Mesendoderm (in vitro differentiated cells): Measurements from ENCODE around the gene FBXO9.

Experiments
- DNase-seq: peaks from one replicate; pipeline ENCODE4 v3.0.0; 2013
- H2AK5ac ChIP-seq: 2 replicates; pipeline ENCODE4 v1.6.1; 2013; ENCODE audit warnings: low read length, inconsistent platforms
- H2BK120ac ChIP-seq: 2 replicates; pipeline ENCODE4 v1.6.1; 2013; ENCODE audit warnings: low read depth, mild to moderate bottlenecking, low read length, moderate library complexity, mixed read lengths
- H2BK15ac ChIP-seq: replicated peaks from 2 replicates; pipeline ENCODE4 v1.6.1; 2013; ENCODE audit warnings: low read depth, mild to moderate bottlenecking, moderate library complexity
- H2BK5ac ChIP-seq: 2 replicates; pipeline ENCODE4 v1.6.1; 2013; ENCODE audit warnings: low read length, inconsistent platforms
- H3K18ac ChIP-seq: 2 replicates; pipeline ENCODE4 v1.6.1; 2013; ENCODE audit warnings: mild to moderate bottlenecking, low read length, mixed read lengths
- H3K23ac ChIP-seq: one replicate; pipeline ENCODE4 v1.6.1; 2013; ENCODE audit warnings: low read length
- H3K27ac ChIP-seq: 2 replicates; pipeline ENCODE4 v1.5.1; 2013; ENCODE audit warnings: low read depth, mild to moderate bottlenecking, inconsistent platforms, low read length, moderate library complexity
- H3K27me3 ChIP-seq: 2 replicates; pipeline ENCODE4 v1.6.1; 2013; ENCODE audit warnings: low read length, control low read depth, mild to moderate bottlenecking, inconsistent platforms; ENCODE audit not compliant: insufficient read depth, poor library complexity
- H3K36me3 ChIP-seq: 2 replicates; pipeline ENCODE4 v1.6.1; 2013; ENCODE audit warnings: low read length, inconsistent platforms; ENCODE audit not compliant: control insufficient read depth, insufficient read depth
- H3K4ac ChIP-seq: one replicate; pipeline ENCODE4 v1.6.1; 2013; ENCODE audit warnings: low read depth, mild to moderate bottlenecking, low read length, moderate library complexity
- H3K4me1 ChIP-seq: 2 replicates; pipeline ENCODE4 v1.6.1; 2013; ENCODE audit warnings: low read depth, low read length, inconsistent platforms; ENCODE audit not compliant: control insufficient read depth
- H3K4me2 ChIP-seq: 2 replicates; pipeline ENCODE4 v1.6.1; 2013; ENCODE audit warnings: low read length
- H3K4me3 ChIP-seq: 2 replicates; pipeline ENCODE4 v1.5.1; 2013; ENCODE audit warnings: mild to moderate bottlenecking, low read length
- H3K56ac ChIP-seq: one replicate; pipeline ENCODE4 v1.6.1; 2013; ENCODE audit warnings: low read length
- H3K79me1 ChIP-seq: 2 replicates; pipeline ENCODE4 v1.6.1; 2013; ENCODE audit warnings: low read length, inconsistent platforms
- H3K79me2 ChIP-seq: 2 replicates; pipeline ENCODE4 v1.6.1; 2013; ENCODE audit warnings: mild to moderate bottlenecking, low read length; ENCODE audit not compliant: control insufficient read depth, insufficient read depth
- H3K9ac ChIP-seq: 2 replicates; pipeline ENCODE4 v1.6.1; 2013; ENCODE audit warnings: low read length, inconsistent platforms
- H4K5ac ChIP-seq: one replicate; pipeline ENCODE4 v1.6.1; 2013; ENCODE audit warnings: low read length
- H4K8ac ChIP-seq: one replicate; pipeline ENCODE4 v1.6.1; 2013; ENCODE audit warnings: low read depth, mild to moderate bottlenecking, control low read depth, low read length, moderate library complexity
- WGBS: extraction: QIAGEN DNeasy Blood & Tissue Kit; methylation state at CpG from one replicate; pipeline ENCODE4 v1.1.7; 2013; ENCODE audit warnings: low lambda C conversion rate, missing lambda C conversion rate; ENCODE audit not compliant: insufficient coverage; ENCODE audit errors: extremely low coverage; 5-methylcytosine and 5-hydroxymethylcytosine counted together

Gene FBXO9

DNA sequence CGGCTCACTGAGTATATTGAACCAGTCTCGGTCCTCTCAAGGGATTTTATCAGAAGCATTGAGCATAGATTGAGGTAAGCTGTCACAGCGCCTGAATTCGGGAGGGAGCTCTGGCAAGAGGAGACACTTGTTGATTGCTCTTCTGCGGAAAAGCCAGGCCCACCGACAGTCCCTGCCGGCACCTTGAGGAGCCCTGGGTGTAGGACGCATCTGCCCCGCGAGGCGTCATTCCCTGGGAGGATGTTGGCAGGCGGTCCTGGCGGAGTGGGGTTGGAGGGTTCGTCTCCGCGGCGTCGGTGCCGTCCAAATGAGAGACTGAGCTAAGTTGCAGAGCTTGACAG is 843 bp downstream of the FBXO9 start:
- H3K4me3 ChIP-seq: peak overlapping the region; percentile 91
- peak; percentile 47 for DNase-seq
- H3K27ac ChIP-seq: no peak overlapping the region

DNA sequence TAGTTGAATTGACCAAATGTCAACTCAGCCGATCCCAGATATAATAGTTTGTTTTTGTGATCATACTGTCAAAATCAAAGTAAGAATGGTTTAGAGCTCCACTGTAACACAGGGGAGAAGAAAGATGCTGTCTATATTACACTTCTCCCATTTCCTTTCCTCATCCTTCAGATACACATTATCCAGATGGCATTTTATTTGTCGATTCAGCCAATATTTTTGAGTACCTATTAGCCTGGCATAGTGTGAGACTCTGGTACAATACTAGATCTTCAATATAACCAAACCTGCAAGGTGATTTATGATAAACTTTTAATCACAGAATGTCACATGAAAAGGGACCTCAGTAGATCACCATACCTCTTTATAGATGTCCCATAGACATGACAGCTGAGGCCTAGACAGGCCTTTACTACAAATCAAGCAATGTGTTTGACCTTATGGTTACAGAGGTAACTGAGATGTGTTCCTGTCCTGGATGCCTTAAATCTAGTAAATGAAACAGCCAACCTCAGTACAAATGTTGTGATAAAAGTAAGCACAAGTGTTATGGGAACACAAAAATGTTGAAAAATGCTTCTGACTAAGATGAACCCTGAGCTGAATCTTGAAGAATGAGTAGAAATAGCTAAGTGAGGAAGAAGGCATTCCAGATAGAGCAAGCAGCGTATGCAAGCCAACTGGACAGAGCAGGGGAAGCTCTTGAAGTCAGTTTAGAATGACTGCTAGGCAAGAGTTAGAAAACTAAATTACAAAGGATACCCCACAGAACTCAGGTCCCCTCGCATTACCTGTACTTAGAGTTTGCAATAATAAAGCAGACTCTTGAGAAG is 1.9 kb downstream of the FBXO9 start:
- no peak overlapping the region for H3K56ac ChIP-seq
- H3K27ac ChIP-seq: no peak overlapping the region
- no peaks in the 10 kb centered on the region for H3K79me2 ChIP-seq
- H2AK5ac ChIP-seq: no peak overlapping the region
- no peak overlapping the region for H3K4me2 ChIP-seq
- H4K8ac ChIP-seq: no peak overlapping the region
- H3K4me1 ChIP-seq: no peaks in the 10 kb centered on the region
- H3K4ac ChIP-seq: no peak overlapping the region
- no peak overlapping the region for H4K5ac ChIP-seq
- no peak overlapping the region for H2BK15ac ChIP-seq
- no peak overlapping the region for H3K18ac ChIP-seq
- H3K27me3 ChIP-seq: no peaks in the 10 kb centered on the region
- H3K4me3 ChIP-seq: no peak overlapping the region
- WGBS: no CpG with 5 or more reads among the region's 4 CpGs
- H2BK5ac ChIP-seq: no peak overlapping the region
- no peak overlapping the region for H2BK120ac ChIP-seq
- no peak for DNase-seq
- H3K36me3 ChIP-seq: no peaks in the 10 kb centered on the region
- peaks cover 5% of the 10 kb centered on the region for H3K79me1 ChIP-seq
- no peak overlapping the region for H3K9ac ChIP-seq
- no peak overlapping the region for H3K23ac ChIP-seq

More for the DNA sequence above, 843 bp downstream of the FBXO9 start:
- H3K9ac ChIP-seq: peak overlapping the region; percentile 84
- H3K18ac ChIP-seq: no peak overlapping the region
- H4K5ac ChIP-seq: no peak overlapping the region
- WGBS: no CpG with 5 or more reads among the region's 19 CpGs
- no peaks in the 10 kb centered on the region for H3K36me3 ChIP-seq
- peak overlapping the region; percentile 49 for H3K4me2 ChIP-seq
- no peak overlapping the region for H2BK5ac ChIP-seq
- no peak overlapping the region for H2BK15ac ChIP-seq
- H3K56ac ChIP-seq: peak overlapping the region; percentile 88
- H3K4ac ChIP-seq: no peak overlapping the region
- no peak overlapping the region for H2BK120ac ChIP-seq
- H2AK5ac ChIP-seq: no peak overlapping the region
- no peaks in the 10 kb centered on the region for H3K27me3 ChIP-seq
- H3K79me1 ChIP-seq: peaks cover 5% of the 10 kb centered on the region
- H3K4me1 ChIP-seq: no peaks in the 10 kb centered on the region
- H3K79me2 ChIP-seq: no peaks in the 10 kb centered on the region
- H4K8ac ChIP-seq: no peak overlapping the region
- peak overlapping the region; percentile 68 for H3K23ac ChIP-seq

DNA sequence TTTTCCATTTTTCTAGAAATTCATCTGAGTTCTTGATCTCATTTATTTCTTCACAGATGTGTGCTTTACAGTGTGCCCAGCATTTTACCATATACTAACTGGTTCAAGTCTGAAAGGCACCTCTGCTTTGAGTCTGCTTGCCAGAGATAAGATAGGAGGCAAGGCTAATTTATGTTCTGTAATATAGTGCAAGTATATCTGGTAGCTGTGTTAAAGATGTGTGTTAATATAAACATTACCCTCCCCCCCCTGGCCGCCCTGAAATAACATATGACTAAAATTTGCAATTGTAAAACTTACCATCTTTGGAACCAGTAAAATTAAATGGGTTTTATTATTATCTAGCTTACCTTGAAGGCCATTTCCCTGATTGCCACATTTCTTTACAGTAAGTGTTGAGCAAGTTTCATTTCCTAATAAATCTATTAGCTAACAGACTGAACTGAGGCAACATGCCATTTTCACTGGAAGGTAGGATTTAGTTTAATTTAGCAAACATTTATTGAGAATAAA is 2.7 kb downstream of the FBXO9 start:
- Histone ChIP-seq H3K36me3 (no peaks in the 10 kb centered on the region), H3K79me1 (peaks cover 5% of the 10 kb centered on the region), H4K8ac (no peak overlapping the region), H3K79me2 (no peaks in the 10 kb centered on the region), H3K4me2 (no peak overlapping the region), H3K4me1 (no peaks in the 10 kb centered on the region), H3K4ac (no peak overlapping the region), H3K27me3 (no peaks in the 10 kb centered on the region), H4K5ac (no peak overlapping the region), H3K18ac (no peak overlapping the region), H3K23ac (no peak overlapping the region), H3K9ac (no peak overlapping the region), H2AK5ac (no peak overlapping the region), H2BK15ac (no peak overlapping the region), H2BK5ac (no peak overlapping the region), H3K56ac (no peak overlapping the region), H2BK120ac (no peak overlapping the region), H3K27ac (no peak overlapping the region), H3K4me3 (no peak overlapping the region)
- no peak for DNase-seq
- WGBS: no CpG with 5 or more reads among the region's 1 CpG

DNA sequence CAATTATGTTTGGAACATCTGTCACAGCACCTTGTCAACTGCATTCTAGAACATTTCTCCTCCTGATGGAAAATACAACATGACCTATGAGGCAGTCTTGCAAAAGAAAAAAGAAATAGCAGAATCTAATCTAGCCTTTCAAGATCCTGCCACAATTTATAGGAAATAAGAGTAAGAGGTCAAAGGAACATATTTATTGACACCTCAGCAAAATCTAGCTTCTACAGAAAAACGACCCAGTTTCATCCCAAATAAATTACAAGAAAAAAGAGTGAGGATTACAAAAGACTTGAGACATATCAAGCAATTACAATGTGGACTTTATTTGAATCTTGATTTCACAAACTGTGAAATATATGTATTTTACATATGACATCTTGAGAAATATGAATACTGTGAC is 4.2 kb downstream of the FBXO9 start:
- H3K4me2 ChIP-seq: no peak overlapping the region

DNA sequence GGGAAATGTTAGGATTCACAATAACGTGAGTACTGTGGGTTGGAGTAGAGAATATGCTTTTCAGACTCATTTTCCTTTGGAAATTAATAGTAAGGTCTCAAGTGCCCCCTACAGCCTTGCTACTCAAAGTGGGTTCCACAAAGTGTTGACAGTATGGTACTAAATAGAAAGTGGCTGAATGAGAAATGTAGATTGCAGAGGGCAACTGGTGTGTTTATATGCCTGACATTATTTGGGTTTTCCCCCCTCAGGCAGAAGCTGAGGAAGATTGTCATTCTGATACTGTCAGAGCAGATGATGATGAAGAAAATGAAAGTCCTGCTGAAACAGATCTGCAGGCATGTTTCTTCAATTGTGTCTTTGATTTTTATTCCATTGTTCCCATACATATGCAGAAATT is 5.6 kb downstream of the FBXO9 start:
- no CpG with 5 or more reads among the region's 1 CpG for WGBS
- no peak overlapping the region for H3K4ac ChIP-seq
- peak; percentile 3 for DNase-seq

More for the DNA sequence above, 4.2 kb downstream of the FBXO9 start:
- no peak overlapping the region for H3K9ac ChIP-seq
- no peak overlapping the region for H3K56ac ChIP-seq
- no peak overlapping the region for H2BK120ac ChIP-seq
- peaks cover 5% of the 10 kb centered on the region for H3K79me1 ChIP-seq
- no peaks in the 10 kb centered on the region for H3K27me3 ChIP-seq
- no CpG with 5 or more reads among the region's 1 CpG for WGBS
- H3K18ac ChIP-seq: no peak overlapping the region
- H2BK15ac ChIP-seq: no peak overlapping the region
- no peak overlapping the region for H3K4me3 ChIP-seq
- no peak overlapping the region for H2BK5ac ChIP-seq
- H3K4me1 ChIP-seq: no peaks in the 10 kb centered on the region
- no peaks in the 10 kb centered on the region for H3K79me2 ChIP-seq
- H2AK5ac ChIP-seq: no peak overlapping the region
- DNase-seq: no peak
- no peak overlapping the region for H3K4ac ChIP-seq
- H3K27ac ChIP-seq: no peak overlapping the region
- H4K5ac ChIP-seq: no peak overlapping the region
- H3K36me3 ChIP-seq: peaks cover 2% of the 10 kb centered on the region
- H4K8ac ChIP-seq: no peak overlapping the region
- no peak overlapping the region for H3K23ac ChIP-seq

More for the DNA sequence above, 5.6 kb downstream of the FBXO9 start:
- H3K79me2 ChIP-seq: no peaks in the 10 kb centered on the region
- H3K79me1 ChIP-seq: peaks cover 5% of the 10 kb centered on the region
- H3K36me3 ChIP-seq: peaks cover 2% of the 10 kb centered on the region
- H3K27ac ChIP-seq: no peak overlapping the region
- no peak overlapping the region for H2BK5ac ChIP-seq
- no peak overlapping the region for H2BK120ac ChIP-seq
- H3K4me1 ChIP-seq: no peaks in the 10 kb centered on the region
- H2AK5ac ChIP-seq: no peak overlapping the region
- no peak overlapping the region for H3K18ac ChIP-seq
- no peak overlapping the region for H3K4me2 ChIP-seq
- H3K23ac ChIP-seq: no peak overlapping the region
- no peak overlapping the region for H3K56ac ChIP-seq
- H2BK15ac ChIP-seq: no peak overlapping the region
- H4K5ac ChIP-seq: no peak overlapping the region
- H3K27me3 ChIP-seq: no peaks in the 10 kb centered on the region
- H3K9ac ChIP-seq: no peak overlapping the region
- H3K4me3 ChIP-seq: no peak overlapping the region
- no peak overlapping the region for H4K8ac ChIP-seq
